Measurements from ENCODE around the gene SMARCD3. TPM values are rescaled to one million over a fixed set of nuclear protein-coding genes. Genes with fewer than 3 reads are reported as not detected.

SMARCD3 gene
- polyA plus RNA-seq, 12 donors, result 105 to 195 (median 140) TPM; not detected in 1

- no peak for DNase-seq
Measured at GRCh38 chr7:151274936-151275812, 26.7 kb upstream of the SMARCD3 start.

- DNase-seq, result no peak
Measured at GRCh38 chr7:151274396-151274795, 25.9 kb upstream of the SMARCD3 start.

DNA sequence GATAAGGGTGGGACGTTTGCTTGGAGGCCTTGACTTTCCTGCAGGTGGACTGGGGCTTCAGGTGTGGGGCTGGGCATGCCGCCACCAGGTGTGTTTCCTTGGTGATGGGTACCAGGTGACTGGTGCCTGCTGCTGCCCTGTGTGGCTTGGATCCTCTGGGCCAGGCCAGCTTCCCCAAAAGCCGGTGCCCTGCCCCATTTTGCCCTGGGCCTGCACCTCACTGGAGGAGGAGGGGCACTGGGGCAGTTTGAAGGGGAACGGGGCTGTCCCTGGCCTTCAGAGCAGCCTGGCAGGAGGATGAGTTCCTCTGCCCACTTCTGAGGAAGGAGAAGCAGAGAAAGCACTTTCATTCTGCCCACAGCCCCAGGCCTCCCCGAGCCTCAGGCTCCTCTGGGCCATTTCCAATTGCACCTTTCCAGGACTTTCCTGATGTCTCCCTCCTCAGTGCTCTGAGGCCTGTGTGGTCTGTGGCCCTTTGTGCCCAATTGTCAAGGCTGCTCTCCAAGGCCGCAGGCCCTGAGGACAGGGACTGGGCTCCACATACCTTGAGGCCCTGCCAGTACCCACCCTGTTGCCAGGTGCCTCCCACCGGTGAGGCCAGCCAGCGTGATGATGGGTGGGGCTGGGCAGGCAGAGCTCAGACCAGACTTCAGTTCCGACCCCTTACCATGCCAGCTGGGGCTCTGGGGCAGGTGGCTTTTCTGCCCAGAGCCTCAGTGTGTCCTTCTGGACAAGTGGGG is 25.3 kb upstream of the SMARCD3 start:
- DNase-seq, result no peak

GRCh38 chr7:151272877-151273276 is 24.4 kb upstream of the SMARCD3 start:
- no peak for DNase-seq

- no peak for DNase-seq
Measured at GRCh38 chr7:151272405-151272804, 23.9 kb upstream of the SMARCD3 start.

DNA sequence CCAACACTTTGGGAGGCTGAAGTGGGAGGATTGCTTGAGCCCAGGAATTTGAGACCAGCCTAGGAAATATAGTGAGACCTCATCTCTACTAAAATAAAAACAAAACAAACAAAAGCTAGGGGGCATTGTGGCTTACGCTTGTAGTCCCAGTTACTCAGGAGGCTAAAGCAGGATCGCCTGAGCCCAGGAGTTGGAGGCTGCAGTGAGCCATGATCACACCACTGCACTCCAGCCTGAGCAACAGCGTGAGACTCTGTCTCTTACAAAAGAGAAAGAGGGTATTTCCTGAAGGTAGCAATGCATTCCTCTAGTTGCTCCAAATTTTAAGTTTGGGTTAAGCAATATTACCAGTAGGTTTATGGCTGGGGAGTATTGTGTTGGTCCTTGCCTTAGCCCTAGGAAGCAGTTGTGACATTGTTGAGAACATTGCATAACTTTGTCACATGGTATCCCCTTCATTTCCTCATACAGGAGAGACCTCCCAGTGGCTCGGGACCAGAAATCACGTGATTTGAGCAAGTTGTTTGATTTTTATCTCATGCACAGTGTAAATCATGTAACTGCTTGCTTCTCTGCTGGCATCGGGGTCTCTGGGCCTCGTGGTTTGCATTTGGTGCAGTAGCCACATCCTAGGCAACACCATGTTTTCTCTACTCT is 23.3 kb upstream of the SMARCD3 start:
- no peak for DNase-seq

DNA sequence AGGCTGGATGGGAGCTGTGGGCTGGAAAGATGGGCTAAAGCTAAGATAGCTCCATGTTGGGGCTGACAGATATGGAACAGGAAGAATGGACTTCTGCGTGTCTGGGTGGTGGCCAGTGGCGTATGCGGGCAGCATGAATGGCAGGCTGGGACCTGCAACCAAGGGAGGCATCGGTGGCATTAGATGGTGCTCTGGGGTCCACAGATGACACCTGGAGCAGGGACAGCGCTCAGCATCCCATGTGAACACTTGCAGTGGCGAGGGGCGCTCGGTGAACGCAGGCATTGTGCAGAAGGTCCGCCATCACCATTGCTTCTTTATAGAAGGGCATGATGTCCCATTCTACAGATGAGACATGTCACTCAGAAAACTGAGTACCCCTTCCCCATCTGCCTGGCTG is 21.0 kb upstream of the SMARCD3 start:
- DNase-seq, result no peak

DNA sequence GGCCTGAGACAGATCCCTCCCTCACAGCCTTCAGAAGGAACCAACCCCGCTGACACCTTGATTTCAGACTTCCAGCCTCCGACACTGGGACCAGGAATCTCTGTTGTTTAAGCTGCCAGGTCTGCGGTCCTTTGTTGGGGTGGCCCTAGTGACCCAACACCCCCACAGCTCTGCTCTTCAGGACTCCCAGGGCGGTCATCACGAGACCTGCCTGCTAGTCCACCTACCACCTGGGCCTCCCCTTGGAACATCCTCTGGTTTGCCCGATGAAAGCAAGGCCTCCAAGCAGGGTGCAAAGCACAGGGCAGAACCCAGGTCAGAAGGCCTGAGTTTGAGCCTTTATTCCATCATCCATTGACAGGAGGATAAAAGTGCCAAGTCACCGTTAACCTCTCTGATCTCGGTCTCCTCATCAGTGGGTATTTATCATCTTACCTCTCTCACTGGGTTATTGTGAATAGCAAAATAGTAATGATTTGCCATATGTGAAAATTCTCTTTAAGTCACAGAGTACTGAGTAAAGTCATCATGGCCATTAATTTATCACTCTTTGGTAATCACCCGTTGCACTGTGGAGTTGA is 16.9 kb upstream of the SMARCD3 start:
- no peak for DNase-seq

GRCh38 chr7:151264615-151265014 is 16.1 kb upstream of the SMARCD3 start:
- DNase-seq, result no peak

GRCh38 chr7:151261529-151261928 is 13.0 kb upstream of the SMARCD3 start:
- peak; percentile 35 for DNase-seq

DNA sequence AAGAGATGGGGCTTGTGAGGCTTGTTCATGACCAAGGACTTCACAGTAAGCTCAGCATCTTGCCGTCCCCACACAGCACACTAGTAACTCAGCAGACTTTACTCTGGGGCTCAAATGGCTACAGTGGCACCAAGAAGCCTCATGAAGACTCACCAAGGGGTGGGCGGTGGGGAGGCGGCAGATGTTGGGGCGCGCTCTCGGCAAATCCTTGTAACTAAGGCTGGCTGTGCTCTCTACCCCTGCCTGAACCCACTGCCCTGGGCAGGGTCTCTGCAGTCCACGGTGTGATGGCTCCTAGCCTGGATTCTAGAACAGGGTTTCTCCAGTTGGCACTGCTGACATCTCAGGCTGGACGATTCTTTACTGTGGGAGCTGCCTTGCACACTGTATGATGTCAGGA is 12.4 kb upstream of the SMARCD3 start:
- DNase-seq, result no peak

DNA sequence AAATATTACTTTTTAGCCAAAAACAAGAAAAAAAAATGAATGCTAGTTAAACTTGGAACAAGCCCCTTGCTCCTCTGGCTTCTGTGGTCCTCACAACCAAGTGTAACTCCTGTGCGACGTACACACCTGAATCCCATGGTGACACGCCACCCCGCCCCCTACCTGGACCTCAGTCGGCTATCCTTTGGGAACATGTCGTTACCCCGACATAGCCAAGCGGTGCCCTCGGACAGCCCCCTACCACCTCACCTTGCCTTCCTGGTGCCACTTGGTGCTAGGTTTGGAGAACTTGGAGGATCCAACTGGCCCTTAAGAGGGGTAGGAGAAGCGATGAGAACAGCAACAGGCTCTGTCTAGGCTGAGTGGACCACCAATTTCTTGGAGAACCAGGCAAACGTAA is 12.0 kb upstream of the SMARCD3 start:
- no peak for DNase-seq

DNA sequence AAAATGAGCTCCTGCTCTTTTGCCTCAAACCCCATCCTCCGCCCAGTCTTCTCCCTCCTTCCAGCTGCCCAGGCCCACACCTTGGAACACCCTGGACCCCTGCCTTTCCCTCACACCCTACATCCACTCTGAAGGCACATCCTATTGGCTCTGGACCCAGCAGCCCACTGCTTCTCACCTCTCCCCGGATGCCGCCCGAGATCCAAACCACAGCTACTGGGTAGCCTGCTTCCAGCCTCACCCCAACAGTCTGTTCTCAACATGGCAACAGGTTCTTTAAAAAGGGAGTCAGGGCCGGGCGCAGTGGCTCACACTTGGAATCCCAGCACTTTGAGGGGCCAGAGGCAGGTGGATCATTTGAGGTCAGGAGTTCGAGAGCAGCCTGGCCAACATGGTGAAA is 9.5 kb upstream of the SMARCD3 start:
- no peak for DNase-seq

- no peak for DNase-seq
Measured at GRCh38 chr7:151256410-151257045, 8.0 kb upstream of the SMARCD3 start.

DNA sequence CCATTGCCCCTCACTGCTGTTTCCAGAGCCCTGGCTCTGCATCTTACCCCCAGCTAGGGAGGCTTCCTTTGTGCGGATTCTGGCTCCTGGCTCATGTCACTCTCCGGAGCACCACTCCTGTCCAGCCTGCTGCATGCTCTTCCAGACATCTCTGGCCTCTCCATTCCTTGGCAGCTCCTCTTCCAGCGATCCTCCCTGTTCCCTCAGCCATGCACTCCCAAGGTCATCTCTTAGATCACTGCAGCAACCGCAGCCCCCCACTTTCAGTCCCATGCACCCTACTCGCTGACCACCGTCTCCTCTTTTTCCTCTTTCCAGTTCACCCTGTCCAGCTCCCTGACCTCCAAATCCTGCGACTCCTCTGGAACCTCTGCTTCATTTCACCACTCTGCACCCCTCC is 6.9 kb upstream of the SMARCD3 start:
- DNase-seq, result no peak

GRCh38 chr7:151254851-151255250 is 6.4 kb upstream of the SMARCD3 start:
- no peak for DNase-seq

- no peak for DNase-seq
Measured at GRCh38 chr7:151254316-151254715, 5.8 kb upstream of the SMARCD3 start.

DNA sequence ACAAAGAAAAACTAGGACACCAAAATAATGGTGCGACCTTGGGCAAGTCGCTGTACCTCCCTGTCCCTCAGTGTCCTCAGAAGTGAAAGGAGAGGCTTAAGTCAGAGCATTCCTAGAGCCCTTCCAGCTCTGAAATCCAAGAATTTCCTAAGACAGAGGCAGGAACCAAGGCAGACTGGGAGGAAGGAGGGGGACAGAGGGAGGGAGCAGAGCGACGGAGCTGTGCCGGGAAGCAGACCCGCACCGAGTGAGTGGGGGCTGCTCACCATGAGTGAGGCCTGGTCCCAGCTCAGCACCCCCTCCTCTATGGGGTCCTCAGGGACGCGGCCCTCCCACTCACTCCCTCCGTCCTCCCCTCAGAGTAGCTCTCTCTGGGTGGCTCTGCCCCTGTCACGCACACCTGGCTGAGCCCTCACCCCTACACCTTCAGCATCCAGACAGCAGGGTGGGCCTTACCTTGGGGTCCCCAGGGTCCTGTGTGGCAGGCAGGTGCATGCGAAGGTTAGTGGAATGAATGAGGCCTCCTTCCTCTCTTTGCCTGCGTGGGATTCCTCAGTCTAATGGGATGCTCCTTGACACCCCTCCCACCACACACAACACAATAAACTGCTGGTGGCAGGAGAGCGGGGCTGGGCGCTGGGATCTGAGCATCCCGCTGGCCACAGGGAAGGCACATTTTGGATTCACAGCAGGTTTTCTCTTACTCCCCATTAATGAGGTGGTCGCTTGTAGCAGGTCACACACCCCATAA is 4.6 kb upstream of the SMARCD3 start:
- DNase-seq, result no peak

DNA sequence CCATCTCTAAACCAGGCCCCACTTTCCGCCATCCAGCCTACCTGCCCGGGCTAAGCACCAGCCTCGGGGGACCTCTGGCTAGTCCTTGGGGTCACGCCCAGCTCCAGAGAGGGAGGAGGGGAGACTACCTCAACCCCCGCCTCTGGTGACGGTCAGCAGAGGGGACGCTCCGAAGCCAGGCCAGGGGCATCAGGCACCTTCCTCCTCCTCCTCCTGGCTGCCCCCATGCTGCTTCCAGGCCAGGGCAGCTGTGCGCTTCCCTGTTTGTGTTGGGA is 4.0 kb upstream of the SMARCD3 start:
- no peak for DNase-seq

DNA sequence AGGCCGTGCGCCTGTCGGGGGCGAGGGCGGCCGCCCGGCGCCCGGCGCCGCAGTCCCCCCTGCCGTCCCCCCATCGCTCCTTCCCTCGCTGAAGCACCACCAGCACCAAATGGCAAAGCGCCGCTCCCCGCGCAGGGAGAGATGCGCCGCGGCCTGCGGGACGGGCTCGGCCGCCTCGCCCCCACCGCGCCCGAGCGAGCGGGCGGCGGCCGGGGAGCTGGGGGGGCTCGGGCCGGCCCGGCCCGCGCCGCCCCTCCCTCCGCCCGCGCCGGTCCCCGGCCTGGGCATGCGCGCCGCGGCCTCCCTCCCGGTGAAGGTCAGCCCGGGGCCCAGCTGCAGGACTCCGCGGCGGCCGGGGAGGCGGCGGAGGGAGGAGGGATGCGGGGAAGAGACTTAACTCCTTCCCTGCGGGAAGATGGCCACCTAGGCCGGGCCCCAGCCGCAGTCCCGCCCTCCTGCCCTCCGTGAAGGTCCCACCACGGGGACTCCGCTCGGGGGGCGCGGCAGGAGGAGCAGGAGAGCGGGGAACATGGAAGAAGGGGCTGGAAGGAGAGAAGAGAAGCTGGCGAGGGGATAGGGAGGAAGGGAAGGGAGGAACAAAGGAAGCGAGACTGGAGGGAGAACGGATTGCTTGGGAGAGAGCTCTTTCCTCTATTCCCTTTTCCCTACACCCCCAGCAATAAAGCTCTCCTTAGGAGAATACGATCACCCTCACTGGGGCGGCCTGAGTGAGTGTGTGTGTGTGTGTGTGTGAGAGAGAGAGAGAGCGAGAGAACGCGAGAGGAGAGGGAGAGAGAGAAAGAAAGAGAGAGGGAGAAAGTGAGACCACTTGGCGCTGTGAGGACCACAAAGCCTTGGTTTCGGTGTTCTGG is 3.4 kb upstream of the SMARCD3 start:
- peak; percentile 83 for DNase-seq

Measured in muscle of arm (tissue), 12 donors.